HG03432 (cell line): ENCODE measurements around the gene XIRP1.

Experiments
- ATAC-seq: cut with Tn5 transposase; IDR thresholded peaks from one replicate; pipeline ENCODE4 v1.9.1; 2021; ENCODE audit warnings: mild to moderate bottlenecking, moderate library complexity; ENCODE audit not compliant: unreplicated experiment

Gene XIRP1

DNA sequence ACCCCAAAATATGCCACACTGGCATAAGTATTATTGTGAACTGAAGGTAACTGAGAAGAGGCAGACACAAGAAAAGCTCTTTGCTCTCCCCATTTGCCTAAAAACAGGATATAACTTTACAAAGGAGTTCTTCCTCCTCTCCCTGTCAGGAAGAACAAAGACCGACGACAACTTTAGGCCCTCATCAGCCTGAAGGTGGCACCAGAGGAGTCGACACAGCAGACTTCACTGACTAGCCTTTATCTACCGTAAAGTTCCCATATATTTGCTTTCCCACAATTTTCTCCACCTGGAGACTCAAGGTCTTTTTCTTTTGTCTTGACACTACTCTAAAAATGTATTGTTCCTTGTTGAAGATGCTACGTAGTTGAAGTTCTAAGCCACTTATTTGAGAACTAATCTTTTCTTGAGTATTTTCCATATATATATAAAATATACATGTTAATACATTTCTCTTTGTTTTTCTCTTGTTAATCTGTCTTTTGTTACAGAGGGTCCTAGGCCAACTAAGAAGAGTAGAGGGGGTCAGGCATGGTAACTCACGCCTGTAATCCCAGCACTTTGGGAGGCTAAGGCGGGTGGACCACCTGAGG lies 16.2 kb upstream of the XIRP1 start:
- ATAC-seq: peak; percentile 64

DNA sequence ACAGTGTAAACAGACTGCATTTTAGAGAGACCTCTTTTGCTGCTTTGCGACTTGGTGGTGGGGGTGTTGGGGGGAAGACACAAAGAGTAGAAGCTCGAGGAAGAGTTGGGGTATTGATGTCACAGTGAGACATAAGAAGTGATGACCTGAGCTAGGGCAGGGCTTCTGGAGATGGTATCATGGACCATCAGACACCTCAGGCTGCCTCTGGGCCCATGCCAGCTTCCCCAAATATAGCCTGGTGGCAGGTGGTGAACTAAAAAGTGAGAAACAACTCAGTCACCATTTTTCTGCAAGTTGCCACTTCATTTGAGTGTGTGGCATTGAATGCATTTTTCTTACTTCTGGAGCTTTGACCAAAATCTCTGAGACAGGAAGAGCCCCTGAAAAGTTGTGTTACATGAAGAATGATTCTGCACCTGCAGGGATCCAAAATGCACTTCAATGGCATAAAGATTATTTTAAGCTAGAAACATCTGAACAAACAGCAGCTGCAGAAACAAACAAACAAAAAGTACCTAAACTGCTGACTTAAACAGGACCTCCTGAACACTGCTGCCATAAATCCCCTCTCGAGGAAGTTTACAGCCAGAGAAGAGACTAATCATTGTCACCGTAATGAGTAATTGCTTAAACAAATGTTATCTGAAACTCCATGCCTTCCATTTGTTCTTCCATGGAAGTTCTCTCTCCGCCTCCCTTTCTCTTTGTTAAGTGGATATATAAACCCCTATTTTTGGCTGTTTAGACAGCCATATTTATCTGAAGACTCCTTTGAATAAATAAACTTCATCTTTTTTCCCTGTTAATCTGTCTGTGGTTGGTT lies 15.2 kb upstream of the XIRP1 start:
- no peak for ATAC-seq

DNA sequence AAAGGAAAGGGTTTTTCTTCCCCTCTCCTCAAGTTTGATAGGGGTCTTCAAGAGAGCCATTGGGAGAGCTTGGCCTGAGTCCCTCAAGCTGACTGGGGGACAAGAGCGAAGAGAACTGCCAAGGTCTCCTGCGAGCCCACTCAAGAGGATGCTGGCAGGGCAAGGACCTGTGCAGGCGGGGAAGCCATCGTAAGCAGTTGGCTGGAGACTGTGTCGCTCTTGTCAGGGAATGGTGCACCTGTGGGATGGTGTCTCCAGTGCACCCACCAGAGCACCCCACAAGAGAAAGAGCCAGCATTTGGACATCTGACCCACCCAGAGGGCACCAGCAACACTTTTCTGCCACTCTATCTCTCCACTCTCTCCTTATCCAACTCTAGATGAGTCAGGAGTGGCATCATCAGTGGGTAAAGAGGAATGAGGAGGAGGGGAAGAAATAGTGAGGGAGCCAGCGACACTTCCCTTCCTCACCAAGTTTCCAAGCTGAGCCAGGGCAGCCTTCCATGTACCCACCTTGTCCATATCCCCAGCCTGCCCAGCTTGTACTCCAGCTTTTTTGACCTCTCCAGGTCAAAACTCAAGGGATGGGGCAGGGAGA lies 13.6 kb upstream of the XIRP1 start:
- ATAC-seq: no peak

DNA sequence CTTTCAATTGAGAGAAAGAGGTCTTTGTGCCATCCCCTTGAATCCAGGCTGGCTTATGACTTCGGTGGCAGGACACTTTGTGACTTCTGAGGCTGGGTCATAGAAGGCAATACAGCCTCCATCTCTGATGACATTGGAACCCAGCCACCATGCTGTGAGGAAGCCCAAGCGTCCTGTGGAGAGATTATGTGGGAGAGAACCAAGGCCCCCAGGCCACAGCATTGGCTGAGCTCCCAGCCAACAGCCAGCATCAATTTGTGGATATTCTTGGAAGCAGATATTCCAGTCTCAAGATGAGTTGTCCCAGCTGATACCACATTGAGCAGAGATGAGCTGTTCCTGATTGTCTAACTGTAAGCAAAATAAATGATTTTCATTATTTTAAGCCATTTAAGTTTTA lies 12.7 kb upstream of the XIRP1 start:
- ATAC-seq: no peak

DNA sequence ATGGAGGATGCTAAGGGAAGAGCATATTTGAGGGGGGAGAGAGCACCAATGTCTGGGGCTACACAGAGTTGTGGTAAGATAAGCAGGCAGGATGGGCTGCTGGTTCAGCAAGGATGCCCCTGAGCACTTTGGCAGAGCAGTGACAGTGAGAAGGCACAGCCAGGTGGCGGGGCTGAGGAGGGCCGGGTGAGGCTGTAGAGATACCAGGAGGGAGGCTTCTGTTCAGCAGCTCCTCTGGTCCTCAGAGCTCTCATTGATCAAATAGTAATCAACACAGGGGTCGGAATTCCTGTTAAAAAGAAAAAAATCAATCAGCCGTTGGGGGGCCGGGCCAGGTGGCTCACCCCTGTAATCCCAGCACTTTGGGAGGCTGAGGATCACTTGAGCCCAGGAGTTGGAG lies 11.5 kb upstream of the XIRP1 start:
- no peak for ATAC-seq

DNA sequence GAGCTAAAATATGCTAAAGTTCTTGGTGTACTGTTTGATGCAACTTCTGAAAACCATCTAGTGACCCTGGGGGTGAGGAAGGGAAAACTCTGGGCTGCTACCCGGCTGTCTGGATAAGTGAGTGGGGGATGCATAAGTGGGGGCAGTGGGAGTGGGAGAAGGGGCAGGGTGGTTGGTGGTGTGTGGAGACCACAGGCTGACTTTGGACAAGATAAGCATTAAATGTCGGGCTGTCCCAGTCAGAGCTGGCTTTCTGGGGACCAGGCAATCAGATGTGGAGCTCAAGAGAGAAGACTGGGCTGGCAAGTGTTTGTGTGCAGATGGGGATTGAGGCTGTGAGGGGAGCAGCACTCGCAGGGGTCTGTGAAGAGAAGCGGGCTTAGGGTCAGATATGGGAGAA lies 11.0 kb upstream of the XIRP1 start:
- ATAC-seq: no peak

DNA sequence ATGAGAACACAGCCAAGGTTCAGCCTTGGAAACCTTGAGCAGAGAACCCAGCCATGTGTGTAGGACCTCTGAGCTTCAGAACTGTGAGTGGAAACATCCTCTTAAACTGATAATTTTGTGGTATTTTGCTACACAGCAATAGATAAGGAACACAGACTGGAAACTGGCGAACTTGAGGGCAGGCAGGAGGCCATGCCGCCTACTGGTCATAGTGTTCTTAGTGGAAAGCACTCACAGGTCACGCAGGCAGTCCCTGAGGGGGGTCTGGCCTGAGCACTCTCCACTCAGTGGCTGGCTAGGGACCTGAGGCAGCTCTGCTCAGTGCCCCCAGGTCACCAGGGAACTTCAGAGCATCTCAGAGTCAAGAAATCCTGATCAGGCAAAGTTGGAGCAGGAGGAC lies 9.7 kb upstream of the XIRP1 start:
- no peak for ATAC-seq

DNA sequence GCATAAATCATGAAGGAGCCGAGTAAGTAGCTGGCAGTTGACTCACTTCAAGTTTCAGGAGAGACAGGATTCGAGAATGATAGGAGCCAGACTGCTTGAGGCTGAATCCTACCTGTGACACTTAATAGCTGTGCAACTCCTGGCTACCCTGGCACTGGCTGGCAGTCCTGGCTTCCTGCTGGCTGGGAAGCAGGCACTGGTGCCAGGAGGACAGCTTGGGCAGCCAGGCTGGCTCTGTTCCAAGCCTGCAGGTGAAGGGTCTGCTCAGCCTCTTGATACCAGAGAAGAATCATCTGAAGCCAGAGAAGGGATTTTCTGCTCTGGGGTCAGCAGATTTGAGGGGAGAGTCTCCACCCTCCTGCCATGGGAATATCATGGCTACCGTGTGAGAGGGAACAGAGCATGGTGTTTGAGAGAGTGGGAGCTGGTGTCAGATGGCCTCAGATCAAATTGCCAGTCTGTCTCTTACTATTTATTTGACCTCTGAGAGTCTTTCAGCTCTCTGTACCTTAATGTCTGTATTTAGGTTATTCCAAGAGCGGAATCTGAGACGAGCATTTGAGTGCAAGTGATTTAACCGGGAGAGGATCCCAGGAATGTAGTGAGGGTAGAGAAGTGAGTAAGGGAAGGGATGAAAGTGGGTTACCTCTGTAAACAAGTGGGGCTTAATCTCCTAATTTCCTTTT lies 4.4 kb upstream of the XIRP1 start:
- ATAC-seq: no peak

DNA sequence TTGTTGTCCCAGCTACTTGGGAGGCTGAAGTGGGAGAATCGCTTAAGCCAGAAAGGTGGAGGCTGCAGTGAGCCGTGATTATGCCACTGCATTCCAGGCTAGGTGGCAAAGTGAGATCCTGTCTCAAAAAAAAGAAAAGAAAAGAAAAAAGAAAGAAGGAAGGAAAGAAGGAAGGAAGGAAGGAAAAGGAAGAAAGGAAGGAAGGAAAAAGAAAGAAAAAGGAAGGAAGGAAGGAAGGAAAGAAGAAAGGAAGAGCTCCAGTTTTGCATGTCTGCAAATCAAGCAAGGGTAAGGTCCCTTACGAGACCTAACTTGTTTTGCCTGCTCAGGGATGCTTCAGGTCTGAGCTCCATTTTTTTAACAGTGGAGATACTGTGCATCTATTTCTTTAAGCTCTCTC lies 3.6 kb upstream of the XIRP1 start:
- no peak for ATAC-seq

DNA sequence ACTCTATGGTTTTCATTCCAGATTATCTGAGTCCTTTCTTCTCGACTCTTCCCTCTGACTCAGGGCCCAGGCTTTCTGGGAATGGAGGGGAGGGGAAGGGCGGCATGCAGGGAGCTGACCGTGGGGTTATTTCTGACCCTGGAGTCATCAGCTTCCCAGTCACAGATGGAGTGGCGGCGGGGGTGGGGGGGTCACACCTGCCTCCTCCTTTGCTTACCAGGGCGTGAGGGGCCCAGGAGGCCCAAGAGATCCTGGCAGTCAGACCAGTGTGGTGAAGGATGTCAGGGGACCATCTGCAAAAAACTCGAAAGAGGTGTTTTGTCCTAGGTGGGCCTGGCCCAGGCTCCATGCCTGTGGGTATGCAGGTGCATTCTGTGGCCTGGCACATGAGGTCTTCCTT lies 996 bp upstream of the XIRP1 start:
- ATAC-seq: no peak

DNA sequence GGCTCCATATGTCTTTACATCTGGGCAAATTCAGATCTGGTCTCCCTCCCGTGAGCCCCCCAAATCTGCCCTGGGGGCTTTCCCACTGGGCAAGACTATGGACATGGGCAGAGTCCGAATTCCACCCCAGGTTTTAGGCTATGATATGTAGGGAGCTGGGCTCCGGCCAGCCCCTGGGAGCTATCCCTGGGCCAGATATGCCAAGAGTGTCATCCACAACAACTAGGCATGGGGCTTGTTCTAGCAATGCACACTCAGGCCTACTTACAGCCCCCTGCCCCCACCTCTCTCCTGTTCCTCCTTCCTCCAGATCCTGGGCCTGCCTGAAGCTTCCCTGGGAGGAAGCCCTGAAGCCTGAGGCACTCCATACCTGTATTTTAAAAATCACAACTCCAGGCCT lies 622 bp downstream of the XIRP1 start:
- ATAC-seq: no peak

DNA sequence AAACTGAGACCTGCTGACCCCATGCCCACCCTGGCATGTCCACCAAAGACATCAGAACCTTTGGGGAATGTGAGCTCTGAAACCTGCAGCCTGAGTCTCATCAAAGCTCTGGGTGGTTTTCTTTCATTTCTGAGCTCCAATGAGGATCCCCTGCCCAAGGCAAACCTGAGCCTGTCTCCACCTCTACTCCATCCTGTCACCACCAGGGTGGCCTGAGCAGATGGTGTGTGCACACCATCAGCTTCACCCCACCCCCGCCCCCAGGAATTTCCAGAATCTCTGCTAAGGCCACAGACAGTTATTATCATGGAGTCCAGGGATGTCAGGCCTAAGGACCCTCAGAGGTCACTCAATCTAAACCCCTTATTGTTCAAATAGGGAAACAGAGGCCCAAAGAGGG lies 1.3 kb downstream of the XIRP1 start:
- ATAC-seq: no peak

DNA sequence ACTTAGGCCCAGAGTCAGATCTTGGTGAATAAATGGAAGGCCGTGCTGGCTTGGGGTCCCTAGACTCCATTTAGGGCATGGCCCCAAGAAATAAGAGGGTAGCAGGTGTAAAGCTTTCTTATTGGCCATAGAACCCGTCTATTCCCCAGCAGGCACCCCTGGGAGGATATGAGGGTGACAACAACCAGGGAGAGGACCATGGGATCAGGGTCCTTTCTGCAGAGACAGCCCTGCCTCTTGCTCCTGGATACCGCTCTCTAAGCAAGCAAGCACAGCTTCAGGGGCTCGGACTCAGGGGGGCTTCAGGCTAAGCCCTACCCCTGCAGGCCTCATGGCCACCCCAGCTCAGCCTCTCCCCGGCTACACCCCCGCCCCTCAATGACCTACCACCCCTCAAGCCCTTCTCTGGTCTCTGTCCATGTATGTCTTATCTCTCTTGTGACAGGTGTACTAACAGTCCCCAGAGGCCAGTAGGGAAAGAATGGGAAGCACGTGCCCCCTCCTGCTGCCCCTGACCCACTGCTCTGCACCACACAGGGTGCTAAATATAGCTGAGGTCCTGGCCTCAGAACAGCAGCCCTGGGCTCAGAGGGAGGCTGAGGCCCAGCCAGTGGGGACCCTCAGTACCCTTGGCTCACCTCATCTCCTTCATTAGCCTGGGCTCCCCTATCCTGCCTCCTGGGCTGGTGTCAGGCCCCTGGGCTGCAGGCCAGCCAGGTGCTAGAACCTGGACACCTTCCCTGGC lies 1.9 kb downstream of the XIRP1 start:
- no peak for ATAC-seq

DNA sequence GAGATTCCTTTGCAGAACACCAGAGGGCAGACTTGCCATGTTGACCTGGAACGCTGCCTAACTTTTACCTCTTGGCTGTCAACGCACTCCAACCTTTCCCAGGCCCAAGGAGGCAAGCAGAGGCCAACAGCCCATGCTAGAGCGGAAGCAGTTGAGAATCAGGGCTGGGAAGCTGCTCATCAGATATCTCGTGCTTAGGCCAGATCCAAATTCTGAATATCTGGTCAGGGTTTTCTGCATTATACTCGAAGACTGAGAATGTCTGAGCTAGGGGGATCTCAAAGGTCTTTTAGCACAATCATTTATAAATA lies 2.5 kb downstream of the XIRP1 start:
- peak; percentile 56 for ATAC-seq

DNA sequence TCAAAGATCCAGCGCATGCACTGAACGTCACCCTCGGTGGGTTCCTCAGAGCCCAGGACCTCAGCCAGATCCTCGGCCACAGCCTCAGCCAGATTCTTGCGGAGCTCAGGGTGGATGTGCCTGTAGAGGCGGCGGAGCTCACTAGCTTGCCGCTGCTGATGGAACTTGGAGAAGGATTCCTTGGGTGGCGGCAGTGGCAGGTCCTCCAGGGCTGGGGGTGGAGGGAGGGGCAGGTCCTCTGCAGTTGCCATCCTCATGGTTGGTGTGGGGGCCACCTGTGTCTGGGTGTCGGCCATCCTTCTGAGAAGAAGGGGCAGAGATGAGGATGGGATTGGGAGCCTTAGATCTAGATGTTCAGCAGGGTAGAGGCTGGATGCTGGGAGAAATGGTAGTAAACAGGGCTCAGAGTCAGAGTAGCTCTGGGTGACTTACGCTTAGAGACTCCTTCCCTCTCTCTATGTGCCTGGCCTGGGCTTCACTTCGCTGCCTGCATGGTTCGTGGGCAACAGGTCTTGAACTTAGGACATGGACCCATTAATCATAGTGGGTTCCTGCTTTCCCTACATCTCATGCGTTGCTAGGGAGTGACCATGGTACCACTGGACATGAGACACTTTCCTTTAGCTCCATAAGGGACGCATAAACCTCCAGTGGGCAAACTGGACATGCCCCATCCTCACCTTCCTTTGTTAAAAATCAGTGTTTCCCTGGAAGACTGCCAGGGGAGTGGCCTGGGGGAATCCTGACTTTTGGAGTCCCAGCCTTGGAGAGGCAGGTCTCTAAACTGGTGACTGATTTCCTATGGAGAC lies 3.0 kb downstream of the XIRP1 start:
- ATAC-seq: no peak

DNA sequence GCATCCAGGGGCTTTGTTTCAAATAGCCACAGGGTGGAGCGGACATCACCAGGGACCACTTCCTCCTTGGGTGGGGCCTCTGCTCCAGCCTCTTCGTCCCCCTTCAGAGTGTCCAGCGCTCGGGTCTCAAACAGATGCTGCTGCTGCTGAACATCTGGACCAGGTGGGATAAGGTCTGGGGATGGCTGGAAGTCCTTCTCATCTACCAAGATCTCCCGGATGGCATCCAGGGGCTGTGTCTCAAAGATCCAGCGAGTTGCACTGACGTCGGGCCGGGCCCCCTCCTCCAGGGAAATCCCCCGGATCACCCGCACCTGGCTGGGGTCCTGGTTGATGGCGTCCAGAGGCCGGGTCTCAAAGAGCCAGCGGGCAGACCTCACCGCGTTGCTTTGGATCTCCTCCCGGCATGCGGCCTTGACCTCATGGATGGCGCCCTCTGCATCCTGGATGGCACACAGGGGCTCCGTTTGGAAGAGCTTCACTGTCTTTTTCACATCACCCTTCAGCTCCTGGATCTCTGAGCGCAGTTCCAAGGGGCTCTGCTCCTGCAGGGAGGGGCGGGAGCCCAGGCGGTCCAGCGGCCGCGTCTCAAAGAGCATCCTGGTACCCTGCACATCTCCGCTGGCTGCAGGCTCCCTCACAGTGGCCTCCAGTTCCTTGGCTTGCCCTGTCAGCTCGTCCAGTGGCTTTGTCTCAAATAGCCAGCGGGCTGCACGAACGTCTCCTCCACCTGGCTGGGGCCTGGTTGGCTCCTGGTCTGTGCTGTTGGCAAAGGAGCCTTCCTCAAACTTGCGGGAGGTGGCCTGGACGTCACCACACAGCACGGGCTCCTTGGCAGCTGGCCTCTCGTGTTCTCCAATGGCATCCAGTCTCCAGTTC lies 3.9 kb downstream of the XIRP1 start:
- no peak for ATAC-seq

DNA sequence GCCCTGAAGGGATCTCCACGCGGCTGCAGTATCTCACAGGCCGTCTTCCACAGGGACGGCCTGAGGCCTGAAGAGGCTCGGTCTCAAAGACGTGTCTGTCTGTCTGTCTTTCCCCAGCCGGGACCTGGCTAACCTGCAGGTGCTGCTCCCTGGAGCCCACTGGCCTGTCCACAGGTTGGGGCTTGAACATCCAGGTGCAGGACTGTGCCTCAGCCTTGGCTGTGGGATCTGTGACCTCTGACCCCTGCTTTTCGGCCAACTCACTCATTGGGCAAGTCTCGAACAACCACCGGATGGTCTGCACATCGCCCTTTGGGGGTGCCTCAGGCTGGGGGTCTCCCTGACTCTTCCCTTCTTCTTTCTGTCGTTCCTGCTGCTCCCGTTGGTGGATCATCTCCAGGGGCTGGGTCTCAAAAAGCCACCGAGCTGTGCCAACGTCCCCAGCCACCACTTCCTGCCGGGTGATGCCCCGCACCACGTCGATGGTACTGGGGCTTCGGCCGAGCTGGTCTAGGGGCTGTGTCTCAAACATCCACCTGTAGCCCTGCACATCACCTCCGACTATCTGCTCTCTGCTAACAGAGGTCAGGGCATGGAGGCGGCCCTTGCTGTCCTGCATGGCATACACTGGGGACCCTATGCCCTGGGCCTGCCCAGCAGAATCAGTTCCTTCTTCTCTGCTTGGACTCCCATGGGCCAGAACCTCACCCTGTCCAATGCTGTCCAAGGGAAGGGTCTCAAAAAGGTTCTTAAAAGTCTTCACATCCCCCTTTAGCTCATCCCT lies 4.8 kb downstream of the XIRP1 start:
- no peak for ATAC-seq

DNA sequence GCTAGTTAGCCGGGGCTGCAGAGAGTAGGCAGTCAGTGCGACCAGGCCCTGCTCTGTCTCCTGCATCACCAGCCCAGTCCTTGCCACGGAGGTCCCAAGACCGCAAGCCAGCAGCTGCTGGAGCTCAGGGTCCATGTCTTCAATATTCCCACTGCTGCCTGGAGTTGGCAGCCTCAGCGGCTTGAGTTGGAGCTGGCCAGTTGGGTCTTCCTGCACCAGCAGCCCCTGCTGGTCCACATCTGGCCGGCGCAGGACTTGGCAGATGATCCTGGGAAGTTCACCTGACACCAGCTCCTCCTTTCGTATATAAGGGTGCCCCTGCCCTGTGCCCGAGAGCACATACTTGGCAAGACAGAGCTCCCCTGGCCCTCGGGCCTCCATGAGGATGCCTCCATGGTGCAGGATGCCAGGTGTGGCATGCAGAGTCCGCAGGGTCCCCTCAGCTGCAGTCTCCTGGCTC lies 5.7 kb downstream of the XIRP1 start:
- no peak for ATAC-seq
